Endothelial cell of umbilical vein (primary cell): ENCODE measurements around the gene CDC14B. TPM values are rescaled to one million over a fixed set of nuclear protein-coding genes. Genes with fewer than 3 reads are reported as not detected.

Experiments
- BruUV-seq: library from RNA; stranded (reverse); fragments of 400-500 nt; replicated peaks from 2 replicates; lab custom pipeline; 2021; lab: Mats Ljungman, UMichigan
- CTCF ChIA-PET: fragments of 300-600, 350-600 bp; sonication (Branson Sonifier 250); formaldehyde crosslinking; loops from one replicate; lab custom pipeline; 2021; ENCODE audit warnings: antibody characterized with exemption, inconsistent platforms; lab: Charles Lee
- POLR2A ChIA-PET: fragments of 300-600, 350-600 bp; sonication (Branson Sonifier 250); formaldehyde crosslinking; loops from one replicate; lab custom pipeline; 2021; ENCODE audit warnings: antibody characterized with exemption, inconsistent platforms; lab: Charles Lee
- DNase-seq: peaks from one replicate; pipeline ENCODE4 v3.0.0-alpha.2; 2011; ENCODE audit warnings: low read depth, low spot score
- FAIRE-seq: peaks from 2 replicates; lab custom pipeline; 2011; peaks lifted over from hg19 to GRCh38; lab: Jason Lieb, UNC
- H2AFZ ChIP-seq: 2 replicates; pipeline ENCODE4 v1.6.0; 2012; ENCODE audit warnings: low read depth, low read length, control low read depth, inconsistent platforms
- H3K27ac ChIP-seq: 2 replicates; pipeline ENCODE4 v1.5.1; 2011; ENCODE audit warnings: low read depth, mild to moderate bottlenecking, control low read depth, low read length, moderate library complexity; ENCODE audit not compliant: insufficient read depth
- H3K27me3 ChIP-seq, 2 experiments: 2 replicates each; pipeline versions ENCODE4 v1.6.0 to v1.6.1; 2011; ENCODE audit warnings: low read length in 2 of 2, mixed read lengths in 1 of 2; ENCODE audit not compliant: control insufficient read depth in 2 of 2, insufficient read depth in 2 of 2
- H3K36me3 ChIP-seq, 2 experiments: 2 replicates in 1 of 2; 3 replicates in 1 of 2; pipeline ENCODE4 v1.5.1; 2011; ENCODE audit warnings: low read length in 2 of 2, mild to moderate bottlenecking in 1 of 2, moderate library complexity in 1 of 2; ENCODE audit not compliant: control insufficient read depth in 2 of 2, insufficient read depth in 2 of 2; ENCODE audit errors: extremely low read depth in 1 of 2
- H3K4me1 ChIP-seq: 3 replicates; pipeline ENCODE4 v1.5.1; 2011; ENCODE audit warnings: mild to moderate bottlenecking, low read length; ENCODE audit not compliant: control insufficient read depth, insufficient read depth; ENCODE audit errors: extremely low read depth
- H3K4me2 ChIP-seq: 2 replicates; pipeline ENCODE4 v1.6.1; 2011; ENCODE audit warnings: low read length, control low read depth, mixed read lengths; ENCODE audit not compliant: insufficient read depth
- H3K4me3 ChIP-seq, 3 experiments: fragments of 200-600 bp in 1 of 3; sonication (generic), shearing (Covaris generic) in 1 of 3; replicated peaks in 1 of 3; 2 replicates each; pipeline ENCODE4 v1.5.1; 2011 to 2016; ENCODE audit warnings: control low read depth in 3 of 3, low read length in 3 of 3, mild to moderate bottlenecking in 2 of 3, inconsistent platforms in 1 of 3, low read depth in 1 of 3, moderate library complexity in 1 of 3; ENCODE audit not compliant: insufficient read depth in 1 of 3
- H3K79me2 ChIP-seq: 2 replicates; pipeline ENCODE4 v1.6.0; 2012; ENCODE audit warnings: low read length, inconsistent platforms; ENCODE audit not compliant: control insufficient read depth, insufficient read depth
- H3K9ac ChIP-seq: replicated peaks from 2 replicates; pipeline ENCODE3; 2011; ENCODE audit warnings: low read length, control low read depth; ENCODE audit not compliant: insufficient read depth; ENCODE audit errors: extremely low read depth
- H3K9me1 ChIP-seq: replicated peaks from 3 replicates; pipeline ENCODE4 v1.6.0; 2011; ENCODE audit warnings: mild to moderate bottlenecking, low read length; ENCODE audit not compliant: control insufficient read depth, insufficient read depth; ENCODE audit errors: extremely low read depth
- H3K9me3 ChIP-seq: replicated peaks from 2 replicates; pipeline ENCODE4 v1.5.1; 2012; ENCODE audit warnings: low read length, inconsistent platforms; ENCODE audit not compliant: control insufficient read depth, insufficient read depth
- H4K20me1 ChIP-seq: replicated peaks from 2 replicates; pipeline ENCODE3; 2011; ENCODE audit warnings: mild to moderate bottlenecking, low read length; ENCODE audit not compliant: control insufficient read depth, insufficient read depth; ENCODE audit errors: extremely low read depth
- CTCF ChIP-seq, 2 donors: IDR thresholded peaks; 1 replicate in 1 of 2; 2 replicates in 1 of 2; pipeline ENCODE4 v1.5.1; 2011; ENCODE audit warnings: low read length in 2 of 2, mild to moderate bottlenecking in 2 of 2, moderate library complexity in 2 of 2, control low read depth in 1 of 2, inconsistent platforms in 1 of 2, low read depth in 1 of 2; ENCODE audit not compliant: insufficient read depth in 1 of 2; ENCODE audit errors: extremely low read depth in 1 of 2
- EZH2 ChIP-seq: IDR thresholded peaks from 2 replicates; pipeline ENCODE4 v1.6.1; 2012; ENCODE audit warnings: borderline replicate concordance, low read depth, mild to moderate bottlenecking, moderate library complexity, low read length, inconsistent platforms; ENCODE audit not compliant: severe bottlenecking
- POLR2AphosphoS5 ChIP-seq: IDR thresholded peaks from 2 replicates; pipeline ENCODE4 v1.6.1; 2012; ENCODE audit warnings: low read depth, mild to moderate bottlenecking, control low read depth, low read length, moderate library complexity; ENCODE audit not compliant: insufficient read depth
- dilution Hi-C: fragments of 300-500 bp; cut with MboI; formaldehyde crosslinking; loops from one replicate; pipeline ENCODE4 v1.15.0; 2019; ENCODE audit warnings: low sequenced_read_pairs; ENCODE audit not compliant: extremely low pct_ligation_motif_present
- intact Hi-C: fragments of 100-400 bp; cut with micrococcal nuclease; formaldehyde crosslinking; loops from one replicate; pipeline ENCODE4 v1.10.0; 2022
- polyA plus RNA-seq, 4 experiments: library from polyadenylated mRNA; depleted of rRNA in 3 of 4; stranded (reverse) in 3 of 4; unstranded in 1 of 4; fragments of >200 nt; gene quantifications; 2 replicates each; pipeline versions ENCODE4 v1.2.1 to v1.2.3, GENCODE V29; 2011 to 2012; ENCODE audit warnings: missing spikeins in 1 of 4
- total RNA-seq: library from RNA; stranded (reverse); gene quantifications from 2 replicates; pipeline ENCODE4 v1.2.3, GENCODE V29; 2021

CDC14B gene
- total and polyA plus RNA-seq, 2 donors (not counting 3 experiments of a cell fraction or from before 2014, with no cell fraction given), result 0.39 to 0.93 TPM

GRCh38 chr9:96619124-96619465 lies 548 bp downstream of the CDC14B start:
- Histone ChIP-seq H3K4me3 (peak overlapping the region in 2 of 3 experiments; percentile 41 to 49), H3K27ac (no peak overlapping the region), H4K20me1 (no peaks in the 10 kb centered on the region), H3K9ac (no peak overlapping the region), H3K9me3 (no peaks in the 10 kb centered on the region), H3K36me3 (no peaks in the 10 kb centered on the region), H2AFZ (peak overlapping the region; percentile 69), H3K9me1 (no peaks in the 10 kb centered on the region), H3K27me3 (peaks cover 4 to 12% of the 10 kb centered on the region in 2 experiments), H3K4me1 (peaks cover 4% of the 10 kb centered on the region), H3K79me2 (no peaks in the 10 kb centered on the region), H3K4me2 (peak overlapping the region; percentile 61)
- BruUV-seq, result no TSS peak
- no peak for TF ChIP-seq CTCF (IDR thresholded peaks at IDR 0.05; ENCODE audit: extremely low read depth in 1 of 2, insufficient read depth in 1 of 2, low read depth in 1 of 2, low read length in 2 of 2)
- no peak for TF ChIP-seq POLR2AphosphoS5
- peak; percentile 9 for TF ChIP-seq EZH2
- POLR2A ChIA-PET, result no interaction called here
- no peak for DNase-seq
- dilution Hi-C loops, result no loop called here
- FAIRE-seq, result no peak
- CTCF ChIA-PET, result interaction anchor here (1.2 to 1.3 kb wide), 3 partner anchors 12 to 291 kb away, joined by 3 to 7 read pairs (median 5); no protein-coding TSS in a partner anchor
- intact Hi-C loops, result loop anchor here (1.0 kb wide), 1 partner anchor 36 kb away; the partner anchor contains the start of gene PRXL2C
